Measurements from ENCODE around the gene PRSS27.

The PRSS27 gene

GRCh38 chr16:2682209-2683021, 37.6 kb downstream of the PRSS27 start, which contains the start of gene KCTD5:
Gene KCTD5, plus strand, starts transcription at chr16:2682523. Its CDS starts 26 bp downstream, at chr16:2682549.
- no peaks in the 10 kb centered on the region; a peak in 1 of 3 replicates for H3K36me3 ChIP-seq (ENCODE audit: control insufficient read depth in 2 of 2, insufficient read depth in 1 of 2, low read length in 2 of 2)
- H3K27ac ChIP-seq (ENCODE audit: extremely low read depth, low read depth, low read length) = peak within 1 kb of the TSS; percentile 66
- H3K9me3 ChIP-seq (ENCODE audit: control insufficient read depth, insufficient read depth, low read depth, low read length) = no peaks in the 10 kb centered on the region
- H3K4me3 ChIP-seq (ENCODE audit: low read depth, low read length) = peak within 1 kb of the TSS; percentile 92
- POLR2A ChIA-PET = interaction anchor here (0.6 to 2.1 kb wide), 12 partner anchors 9 to 977 kb away, joined by 3 to 35 read pairs (median 4); partner anchors contain the start of genes FLYWCH1, FLYWCH2, PRSS27 and SRRM2
- CTCF ChIA-PET = interaction anchor here (1.4 kb wide), 1 partner anchor 186 kb away, joined by 7 read pairs; no protein-coding TSS in a partner anchor
- no peaks in the 10 kb centered on the region for H3K4me1 ChIP-seq (ENCODE audit: control insufficient read depth, insufficient read depth, low read length)
- TF ChIP-seq ZNF670 (tag by site-specific recombination; IDR thresholded peaks at IDR 0.05; ENCODE audit: low read depth) = no peak
- peak; percentile 94 for TF ChIP-seq YY1 (tag by site-specific recombination; IDR thresholded peaks at IDR 0.05)
- no peak for TF ChIP-seq ZNF366 (tag by site-specific recombination; conservative IDR thresholded peaks at IDR 0.05)
- TF ChIP-seq ZBTB8A (tag by site-specific recombination; IDR thresholded peaks at IDR 0.05) = peak; percentile 75
- TF ChIP-seq ZNF518A (tag by site-specific recombination; conservative IDR thresholded peaks at IDR 0.05; ENCODE audit: low read depth) = peak; percentile 96
- TF ChIP-seq ZNF791 (tag by site-specific recombination; IDR thresholded peaks at IDR 0.05) = no peak
- no peak; the same call in 1 of the 2 replicates for TF ChIP-seq ZNF513 (tag by site-specific recombination; IDR thresholded peaks at IDR 0.05)
- no peak for TF ChIP-seq SETDB1 (IDR thresholded peaks at IDR 0.05; ENCODE audit: insufficient read length, low read length)
- TF ChIP-seq ZNF837 (tag by site-specific recombination; IDR thresholded peaks at IDR 0.05) = no peak
- no peak for TF ChIP-seq ZNF777 (tag by site-specific recombination; IDR thresholded peaks at IDR 0.05; ENCODE audit: borderline replicate concordance)
- TF ChIP-seq ZNF785 (tag by site-specific recombination; IDR thresholded peaks at IDR 0.05) = peak; percentile 83; the same call in 1 of the 2 replicates
- no peak for TF ChIP-seq ZSCAN16 (tag by site-specific recombination; IDR thresholded peaks at IDR 0.05)
- no peak for TF ChIP-seq ZNF658 (tag by site-specific recombination; IDR thresholded peaks at IDR 0.05)
- TF ChIP-seq ZBTB48 (tag by site-specific recombination; IDR thresholded peaks at IDR 0.05) = no peak
- no peak for TF ChIP-seq SALL2 (tag by site-specific recombination; IDR thresholded peaks at IDR 0.05; ENCODE audit: borderline replicate concordance)
- TF ChIP-seq HOXD13 (CRISPR knock-in tag; IDR thresholded peaks at IDR 0.05; ENCODE audit: borderline replicate concordance) = 0 out of 2 replicates have a peak, but pooled peaks have one; percentile 14
- peak; percentile 80 for TF ChIP-seq ZNF146 (tag by site-specific recombination; IDR thresholded peaks at IDR 0.05)
- TF ChIP-seq ZNF768 (tag by site-specific recombination; IDR thresholded peaks at IDR 0.05) = no peak
- no peak for TF ChIP-seq ZNF223 (tag by site-specific recombination; IDR thresholded peaks at IDR 0.05)
- TF ChIP-seq ZFP69B (tag by site-specific recombination; IDR thresholded peaks at IDR 0.05) = peak; percentile 96
- peak; percentile 53; the same call in 1 of the 2 replicates for TF ChIP-seq MYNN (tag by site-specific recombination; IDR thresholded peaks at IDR 0.05; ENCODE audit: borderline replicate concordance)
- TF ChIP-seq ZNF335 (tag by site-specific recombination; conservative IDR thresholded peaks at IDR 0.05) = peak; percentile 67; the same call in 1 of the 2 replicates
- TF ChIP-seq, protein P1, sequence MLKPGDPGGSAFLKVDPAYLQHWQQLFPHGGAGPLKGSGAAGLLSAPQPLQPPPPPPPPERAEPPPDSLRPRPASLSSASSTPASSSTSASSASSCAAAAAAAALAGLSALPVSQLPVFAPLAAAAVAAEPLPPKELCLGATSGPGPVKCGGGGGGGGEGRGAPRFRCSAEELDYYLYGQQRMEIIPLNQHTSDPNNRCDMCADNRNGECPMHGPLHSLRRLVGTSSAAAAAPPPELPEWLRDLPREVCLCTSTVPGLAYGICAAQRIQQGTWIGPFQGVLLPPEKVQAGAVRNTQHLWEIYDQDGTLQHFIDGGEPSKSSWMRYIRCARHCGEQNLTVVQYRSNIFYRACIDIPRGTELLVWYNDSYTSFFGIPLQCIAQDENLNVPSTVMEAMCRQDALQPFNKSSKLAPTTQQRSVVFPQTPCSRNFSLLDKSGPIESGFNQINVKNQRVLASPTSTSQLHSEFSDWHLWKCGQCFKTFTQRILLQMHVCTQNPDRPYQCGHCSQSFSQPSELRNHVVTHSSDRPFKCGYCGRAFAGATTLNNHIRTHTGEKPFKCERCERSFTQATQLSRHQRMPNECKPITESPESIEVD (tag by site-specific recombination; IDR thresholded peaks at IDR 0.05) = no peak
- TF ChIP-seq ZNF555 (tag by site-specific recombination; conservative IDR thresholded peaks at IDR 0.05) = no peak
- no peak for TF ChIP-seq HOXC10 (CRISPR knock-in tag; IDR thresholded peaks at IDR 0.05)
- peak; percentile 24; the same call in 1 of the 2 replicates for TF ChIP-seq MZF1 (tag by site-specific recombination; IDR thresholded peaks at IDR 0.05; ENCODE audit: borderline replicate concordance)
- TF ChIP-seq ZNF561 (tag by site-specific recombination; IDR thresholded peaks at IDR 0.05; ENCODE audit: borderline replicate concordance) = peak; percentile 98
- TF ChIP-seq, protein P2, sequence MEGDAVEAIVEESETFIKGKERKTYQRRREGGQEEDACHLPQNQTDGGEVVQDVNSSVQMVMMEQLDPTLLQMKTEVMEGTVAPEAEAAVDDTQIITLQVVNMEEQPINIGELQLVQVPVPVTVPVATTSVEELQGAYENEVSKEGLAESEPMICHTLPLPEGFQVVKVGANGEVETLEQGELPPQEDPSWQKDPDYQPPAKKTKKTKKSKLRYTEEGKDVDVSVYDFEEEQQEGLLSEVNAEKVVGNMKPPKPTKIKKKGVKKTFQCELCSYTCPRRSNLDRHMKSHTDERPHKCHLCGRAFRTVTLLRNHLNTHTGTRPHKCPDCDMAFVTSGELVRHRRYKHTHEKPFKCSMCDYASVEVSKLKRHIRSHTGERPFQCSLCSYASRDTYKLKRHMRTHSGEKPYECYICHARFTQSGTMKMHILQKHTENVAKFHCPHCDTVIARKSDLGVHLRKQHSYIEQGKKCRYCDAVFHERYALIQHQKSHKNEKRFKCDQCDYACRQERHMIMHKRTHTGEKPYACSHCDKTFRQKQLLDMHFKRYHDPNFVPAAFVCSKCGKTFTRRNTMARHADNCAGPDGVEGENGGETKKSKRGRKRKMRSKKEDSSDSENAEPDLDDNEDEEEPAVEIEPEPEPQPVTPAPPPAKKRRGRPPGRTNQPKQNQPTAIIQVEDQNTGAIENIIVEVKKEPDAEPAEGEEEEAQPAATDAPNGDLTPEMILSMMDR (tag by site-specific recombination; IDR thresholded peaks at IDR 0.05) = no peak
